GM12878 (cell line): ENCODE data around the gene MPP1. TPM values are rescaled to one million over a fixed set of nuclear protein-coding genes. Genes with fewer than 3 reads are reported as not detected.

ENCODE experiments used
- ATAC-seq: fragments of 200-7000 bp; cut with Tn5 transposase; 3 replicates; pipeline ENCODE4 v1.9.1; 2020; ENCODE audit warnings: mild to moderate bottlenecking, moderate library complexity
- BruUV-seq: library from RNA; stranded (reverse); fragments of 400-500 nt; replicated peaks from 2 replicates; lab custom pipeline; 2021; lab: Mats Ljungman, UMichigan
- CTCF ChIA-PET: fragments of 300-600 bp; sonication (Branson Sonifier 250); formaldehyde crosslinking; extraction: SDS; loops from one replicate; lab custom pipeline; 2021; ENCODE audit warnings: inconsistent platforms; lab: Yijun Ruan, JAX
- POLR2A ChIA-PET: fragments of 350-600 bp; formaldehyde crosslinking; extraction: SDS; loops from one replicate; lab custom pipeline; 2021; ENCODE audit warnings: inconsistent platforms; lab: Charles Lee
- RAD21 ChIA-PET: fragments of 300-600 bp; sonication (Branson Sonifier 250); formaldehyde crosslinking; loops from one replicate; lab custom pipeline; 2023; ENCODE audit warnings: antibody characterized with exemption; ENCODE audit not compliant: unreplicated experiment; lab: Charles Lee
- SMC1A ChIA-PET: fragments of 300-600 bp; sonication (Branson Sonifier 250); formaldehyde crosslinking; loops from one replicate; lab custom pipeline; 2023; ENCODE audit not compliant: unreplicated experiment, uncharacterized antibody; lab: Charles Lee
- DNase-seq: peaks from one replicate; pipeline ENCODE4 v3.0.0-alpha.2; 2011; ENCODE audit warnings: low read depth, low spot score
- FAIRE-seq: peaks from 3 replicates; lab custom pipeline; 2011; peaks lifted over from hg19 to GRCh38; lab: Jason Lieb, UNC
- H2AFZ ChIP-seq: 2 replicates; pipeline ENCODE4 v1.6.0; 2011; ENCODE audit warnings: low read depth, low read length, control low read depth; ENCODE audit not compliant: control insufficient read depth
- H3K27ac ChIP-seq: 2 replicates; pipeline ENCODE4 v1.5.1; 2011; ENCODE audit warnings: control low read depth; ENCODE audit not compliant: control insufficient read depth, insufficient read depth
- H3K27me3 ChIP-seq, 2 experiments: replicated peaks in 1 of 2; 2 replicates each; pipeline versions ENCODE4 v1.6.0 to v1.6.1; 2011; ENCODE audit warnings: low read length in 1 of 2; ENCODE audit not compliant: control insufficient read depth in 2 of 2, insufficient read depth in 2 of 2
- H3K36me3 ChIP-seq, 2 experiments: 2 replicates each; pipeline ENCODE4 v1.5.1; 2011; ENCODE audit warnings: low read length in 1 of 2; ENCODE audit not compliant: control insufficient read depth in 2 of 2, insufficient read depth in 2 of 2
- H3K4me1 ChIP-seq: 2 replicates; pipeline ENCODE4 v1.6.1; 2011; ENCODE audit warnings: mild to moderate bottlenecking, low read length, moderate library complexity, mixed read lengths; ENCODE audit not compliant: control insufficient read depth, insufficient read depth
- H3K4me2 ChIP-seq: 2 replicates; pipeline ENCODE4 v1.6.0; 2011; ENCODE audit warnings: control low read depth; ENCODE audit not compliant: control insufficient read depth, insufficient read depth
- H3K4me3 ChIP-seq: fragments of 200-600 bp; sonication (generic); 2 replicates; pipeline ENCODE4 v1.5.1; 2016
- H3K79me2 ChIP-seq: 2 replicates; pipeline ENCODE4 v1.6.0; 2011; ENCODE audit warnings: low read length; ENCODE audit not compliant: control insufficient read depth, insufficient read depth
- H3K9ac ChIP-seq: 2 replicates; pipeline ENCODE4 v1.8.0; 2011; ENCODE audit warnings: low read length, control low read depth, mixed read lengths; ENCODE audit not compliant: control insufficient read depth, insufficient read depth
- H3K9me3 ChIP-seq: replicated peaks from 3 replicates; pipeline ENCODE4 v1.5.1; 2011; ENCODE audit warnings: mild to moderate bottlenecking, low read length; ENCODE audit not compliant: control insufficient read depth, insufficient read depth
- H4K20me1 ChIP-seq: 2 replicates; pipeline ENCODE4 v1.6.0; 2011; ENCODE audit not compliant: control insufficient read depth, insufficient read depth
- BACH1 ChIP-seq: fragments of 450-650 bp; IDR thresholded peaks from 2 replicates; pipeline ENCODE4 v1.6.1; 2017; ENCODE audit warnings: mild to moderate bottlenecking, borderline replicate concordance
- BHLHE40 ChIP-seq, 2 experiments: fragments of 450-650 bp in 1 of 2; IDR thresholded peaks; 2 replicates each; pipeline ENCODE4 v1.6.1; 2011 to 2017; ENCODE audit warnings: low read depth in 2 of 2, borderline replicate concordance in 1 of 2, improper control_type of control experiment in 1 of 2, low read length in 1 of 2, mild to moderate bottlenecking in 1 of 2
- ESRRA ChIP-seq: IDR thresholded peaks from 2 replicates; pipeline ENCODE4 v1.6.1; 2012; ENCODE audit warnings: mild to moderate bottlenecking, low read length, improper control_type of control experiment
- EZH2 ChIP-seq: IDR thresholded peaks from 2 replicates; pipeline ENCODE4 v1.6.1; 2012; ENCODE audit warnings: low read depth, mild to moderate bottlenecking, control low read depth, inconsistent platforms, low read length, borderline replicate concordance; ENCODE audit not compliant: control insufficient read depth
- FOXM1 ChIP-seq: IDR thresholded peaks from 2 replicates; pipeline ENCODE4 v1.6.1; 2012; ENCODE audit warnings: low read depth, mild to moderate bottlenecking, inconsistent platforms, low read length, moderate library complexity
- HDAC6 ChIP-seq: fragments of 200-600 bp; sonication (generic); IDR thresholded peaks from one replicate; pipeline ENCODE4 v1.8.0; 2017; ENCODE audit warnings: antibody characterized with exemption; ENCODE audit not compliant: unreplicated experiment
- IKZF1 ChIP-seq: fragments of 450-650 bp; conservative IDR thresholded peaks from 2 replicates; pipeline ENCODE4 v1.6.1; 2017; ENCODE audit warnings: antibody characterized with exemption, mild to moderate bottlenecking
- IKZF2 ChIP-seq, 2 experiments: fragments of 450-650 bp; IDR thresholded peaks; 2 replicates each; pipeline ENCODE4 v1.6.1; 2017; ENCODE audit warnings: mild to moderate bottlenecking in 2 of 2, moderate library complexity in 2 of 2
- MAX ChIP-seq: IDR thresholded peaks from 2 replicates; pipeline ENCODE4 v1.6.1; 2012; ENCODE audit warnings: low read depth, low read length, improper control_type of control experiment
- NFXL1 ChIP-seq: fragments of 450-650 bp; IDR thresholded peaks from 2 replicates; pipeline ENCODE4 v1.6.1; 2017; ENCODE audit warnings: antibody characterized with exemption, mild to moderate bottlenecking, borderline replicate concordance
- PAX5 ChIP-seq: IDR thresholded peaks from 2 replicates; pipeline ENCODE4 v1.6.1; 2011; ENCODE audit warnings: low read depth, low read length, borderline replicate concordance
- POLR2AphosphoS5 ChIP-seq: IDR thresholded peaks from 2 replicates; pipeline ENCODE4 v1.6.1; 2011; ENCODE audit warnings: mild to moderate bottlenecking, low read length, inconsistent platforms
- RAD21 ChIP-seq: IDR thresholded peaks from 2 replicates; pipeline ENCODE4 v1.6.1; 2011; ENCODE audit warnings: mild to moderate bottlenecking, low read depth, low read length, moderate library complexity; ENCODE audit not compliant: insufficient read depth
- RBBP5 ChIP-seq: fragments of 200-600 bp; sonication (generic); conservative IDR thresholded peaks from 2 replicates; pipeline ENCODE4 v1.6.1; 2016
- RELA ChIP-seq: fragments of 450-650 bp; IDR thresholded peaks from 2 replicates; pipeline ENCODE4 v1.8.0; 2014; ENCODE audit warnings: borderline replicate concordance; ENCODE audit not compliant: partially characterized antibody
- RFX5 ChIP-seq: IDR thresholded peaks from 2 replicates; pipeline ENCODE4 v1.6.1; 2011; ENCODE audit warnings: low read depth, low read length, improper control_type of control experiment
- SKIL ChIP-seq: fragments of 450-650 bp; IDR thresholded peaks from 2 replicates; pipeline ENCODE4 v1.6.1; 2017; ENCODE audit warnings: mild to moderate bottlenecking, low read depth, inconsistent platforms; ENCODE audit not compliant: poor library complexity, severe bottlenecking
- WGBS: methylation state at CpG from one replicate; pipeline ENCODE4 v1.1.6; 2016; ENCODE audit warnings: low lambda C conversion rate; ENCODE audit not compliant: insufficient replicate concordance, insufficient coverage; ENCODE audit errors: missing lambda C conversion rate; 5-methylcytosine and 5-hydroxymethylcytosine counted together
- in situ Hi-C: fragments of 300-500 bp; cut with MboI; formaldehyde crosslinking; loops from 9 replicates; pipeline ENCODE4 v1.14.3; 2018; ENCODE audit warnings: mixed read lengths
- intact Hi-C: fragments of 100-400 bp; cut with micrococcal nuclease; formaldehyde crosslinking; loops from one replicate; pipeline ENCODE4 v1.14.2; 2022; ENCODE audit not compliant: unreplicated experiment
- polyA plus RNA-seq, 11 experiments: library from polyadenylated mRNA; depleted of rRNA in 4 of 11; unstranded in 6 of 11; stranded (reverse) in 5 of 11; fragments of >200 nt; fragmentation: Nextera tagmentation in 4 of 11; fragmentation: Illumina TruSeq in 1 of 11; extraction: Ambion mirVana in 4 of 11; extraction: Trizol in 1 of 11; gene quantifications; 1 replicate in 1 of 11; 2 replicates in 10 of 11; pipeline versions ENCODE4 v1.2.1 to v1.2.3, GENCODE V29; 2011 to 2016; ENCODE audit warnings: inconsistent platforms in 2 of 11, missing spikeins in 2 of 11, low read depth in 1 of 11
- total RNA-seq, 4 experiments: library from RNA; depleted of rRNA in 3 of 4; stranded (reverse); fragments of >200 nt in 3 of 4; fragmentation: Illumina TruSeq in 1 of 4; extraction: Trizol in 1 of 4; gene quantifications; 2 replicates each; pipeline versions ENCODE4 v1.2.1 to v1.2.3, GENCODE V29; 2013 to 2021

MPP1 gene
- total and polyA plus RNA-seq, 10 of the 15 experiments (the other 5 are each of a cell fraction or from before 2014, with no cell fraction given), result 1.9 to 20.1 (median 14.8) TPM

- TF ChIP-seq SKIL (no peak), RBBP5 (no peak), BHLHE40 (IDR thresholded peaks at IDR 0.05; ENCODE audit: borderline replicate concordance in 1 of 2, low read depth in 2 of 2, low read length in 1 of 2) (no peak), RAD21 (no peak), HDAC6 (no peak), EZH2 (no peak), RELA (no peak), ESRRA (no peak), IKZF2 (IDR thresholded peaks at IDR 0.05) (no peak), MAX (no peak)
Observed at GRCh38 chrX:154742613-154743012, 62.7 kb downstream of the MPP1 start (continued).

- no peaks in the 10 kb centered on the region for H3K27me3 ChIP-seq
- ChIA-PET POLR2A (no interaction called here), RAD21 (no interaction called here), SMC1A (interaction anchor here (1.0 kb wide), 1 partner anchor 10 kb away, joined by 3 read pairs; no protein-coding TSS in a partner anchor), CTCF (interaction anchor here (1.2 to 1.4 kb wide), 2 partner anchors 9 to 10 kb away, joined by 4 to 8 read pairs; partner anchors contain the start of gene GAB3)
- FAIRE-seq (no peak), ATAC-seq (no peak), DNase-seq (no peak)
- no peaks in the 10 kb centered on the region for H3K36me3 ChIP-seq
- no peak overlapping the region for H3K4me3 ChIP-seq
- no peaks in the 10 kb centered on the region for H3K9me3 ChIP-seq
- no peak overlapping the region for H3K4me2 ChIP-seq
- BruUV-seq, result no TSS peak
- H4K20me1 ChIP-seq, result no peaks in the 10 kb centered on the region
- H2AFZ ChIP-seq, result no peak overlapping the region
- H3K9ac ChIP-seq, result no peak overlapping the region
- H3K4me1 ChIP-seq, result no peaks in the 10 kb centered on the region; the same call in 1 of the 2 replicates
- in situ Hi-C loops, result loop anchor here (25.0 kb wide), 1 partner anchor 153 kb away; the partner anchor contains the start of gene CTAG1A
- H3K79me2 ChIP-seq, result no peaks in the 10 kb centered on the region
- no peak overlapping the region for H3K27ac ChIP-seq
- 53% methylated on average over 2 of the region's 2 CpGs for WGBS
- intact Hi-C loops, result no loop called here
- TF ChIP-seq BHLHE40 (IDR thresholded peaks at IDR 0.05; ENCODE audit: borderline replicate concordance in 1 of 2, low read depth in 2 of 2, low read length in 1 of 2) (no peak), NFXL1 (no peak), RFX5 (no peak), PAX5 (no peak), FOXM1 (no peak), POLR2AphosphoS5 (no peak), BACH1 (no peak), IKZF1 (no peak)
Observed at GRCh38 chrX:154739952-154740465, 65.3 kb downstream of the MPP1 start.
